Lung microvascular endothelial cell (primary cell): ENCODE measurements around the gene SLC32A1. TPM values are rescaled to one million over a fixed set of nuclear protein-coding genes. Genes with fewer than 3 reads are reported as not detected.

Experiments
- DNase-seq, 2 donors: peaks; one replicate each; pipeline versions ENCODE4 v3.0.0 to v3.0.0-alpha.2; 2010; ENCODE audit warnings: low read depth in 2 of 2
- total RNA-seq: library from RNA; depleted of rRNA; stranded (reverse); fragments of >200 nt; gene quantifications from 2 replicates; pipeline ENCODE4 v1.2.1, GENCODE V29; 2014

Gene SLC32A1
- not detected in 2 replicates for total RNA-seq

- DNase-seq: no peak
These were observed at the start of gene SLC32A1 for GRCh38 chr20:38723848-38724625. SLC32A1 (plus strand) TSS chr20:38724486; CDS start chr20:38724725, 239 bp downstream.

GRCh38 chr20:38674765-38675133 is 49.5 kb upstream of the SLC32A1 start:
- DNase-seq: no peak

GRCh38 chr20:38676576-38676975 is 47.7 kb upstream of the SLC32A1 start:
- DNase-seq: no peak

GRCh38 chr20:38680500-38681306 is 43.6 kb upstream of the SLC32A1 start:
- DNase-seq: peak; percentile 53 to 55

GRCh38 chr20:38685271-38685670 is 39.0 kb upstream of the SLC32A1 start:
- DNase-seq: no peak

- DNase-seq: peak; percentile 57 to 72
These were observed 38.3 kb upstream of the SLC32A1 start for GRCh38 chr20:38685853-38686473.

- peak; percentile 71 to 76 for DNase-seq
These were observed 31.6 kb upstream of the SLC32A1 start for GRCh38 chr20:38692436-38693411.

- no peak for DNase-seq
These were observed 27.0 kb upstream of the SLC32A1 start for GRCh38 chr20:38697306-38697705.

- DNase-seq: no peak
These were observed 25.7 kb upstream of the SLC32A1 start for GRCh38 chr20:38698541-38698940.

- no peak for DNase-seq
These were observed 24.1 kb upstream of the SLC32A1 start for GRCh38 chr20:38700141-38700540.

- no peak for DNase-seq
These were observed 23.4 kb upstream of the SLC32A1 start for GRCh38 chr20:38700926-38701325.

GRCh38 chr20:38703526-38703925 is 20.8 kb upstream of the SLC32A1 start:
- DNase-seq: no peak

GRCh38 chr20:38704136-38704535 is 20.1 kb upstream of the SLC32A1 start:
- DNase-seq: no peak

GRCh38 chr20:38706509-38706908 is 17.8 kb upstream of the SLC32A1 start:
- DNase-seq: no peak

GRCh38 chr20:38714308-38714707 is 10.0 kb upstream of the SLC32A1 start:
- no peak for DNase-seq

GRCh38 chr20:38715646-38716045 is 8.6 kb upstream of the SLC32A1 start:
- no peak for DNase-seq

- DNase-seq: no peak
These were observed 1.6 kb upstream of the SLC32A1 start for GRCh38 chr20:38722683-38723016.

- no peak for DNase-seq
These were observed 1.1 kb upstream of the SLC32A1 start for GRCh38 chr20:38723017-38723847.

GRCh38 chr20:38724626-38725147 is 401 bp downstream of the SLC32A1 start:
- DNase-seq: no peak
